NCI-H1417 treated with DMSO at 0.1 percent for 48 hours (cell line): ENCODE measurements around the gene MIA2.
"Not testable (repeated sequence)": the region's sequence is repeated elsewhere in the genome, so short reads cannot be mapped to it uniquely, and the experiment has no call there.

Source experiments
- DNase-seq: peaks from one replicate; lab custom pipeline; 2025; lab: John Stamatoyannopoulos, UW

Gene MIA2

GRCh38 chr14:39339003-39339402 is 105.3 kb downstream of the MIA2 start:
- DNase-seq: peak; percentile 19

- not testable (repeated sequence) for DNase-seq
Observed at GRCh38 chr14:39341126-39341525, 107.4 kb downstream of the MIA2 start.

GRCh38 chr14:39342768-39343167 is 109.1 kb downstream of the MIA2 start:
- DNase-seq: no peak

GRCh38 chr14:39343614-39344013 is 109.9 kb downstream of the MIA2 start:
- DNase-seq: no peak

- no peak for DNase-seq
Observed at GRCh38 chr14:39350866-39351265, 117.2 kb downstream of the MIA2 start.

- DNase-seq: no peak
Observed at GRCh38 chr14:39351708-39352107, 118.0 kb downstream of the MIA2 start.

- DNase-seq: not testable (repeated sequence)
Observed at GRCh38 chr14:39359069-39359468, 125.4 kb downstream of the MIA2 start.

- DNase-seq: no peak
Observed at GRCh38 chr14:39360316-39360715, 126.6 kb downstream of the MIA2 start.

- not testable (repeated sequence) for DNase-seq
Observed at GRCh38 chr14:39361556-39361955, 127.8 kb downstream of the MIA2 start.

GRCh38 chr14:39364509-39364908 is 130.8 kb downstream of the MIA2 start:
- no peak for DNase-seq

- no peak for DNase-seq
Observed at GRCh38 chr14:39365354-39365753, 131.6 kb downstream of the MIA2 start.

- no peak for DNase-seq
Observed at GRCh38 chr14:39366460-39367386, 133.0 kb downstream of the MIA2 start.

GRCh38 chr14:39367387-39367751 is 133.7 kb downstream of the MIA2 start:
- no peak for DNase-seq

GRCh38 chr14:39368261-39368959 is 134.7 kb downstream of the MIA2 start:
- peak; percentile 7 for DNase-seq

GRCh38 chr14:39369029-39369428 is 135.3 kb downstream of the MIA2 start:
- DNase-seq: no peak

- DNase-seq: no peak
Observed at GRCh38 chr14:39370415-39370814, 136.7 kb downstream of the MIA2 start.

GRCh38 chr14:39372656-39373055 is 138.9 kb downstream of the MIA2 start:
- no peak for DNase-seq

- no peak for DNase-seq
Observed at GRCh38 chr14:39374851-39375250, 141.1 kb downstream of the MIA2 start.

- no peak for DNase-seq
Observed at GRCh38 chr14:39376667-39377403, 143.1 kb downstream of the MIA2 start.

- no peak for DNase-seq
Observed at GRCh38 chr14:39381366-39381765, 147.7 kb downstream of the MIA2 start.

- no peak for DNase-seq
Observed at GRCh38 chr14:39382463-39382862, 148.7 kb downstream of the MIA2 start.

GRCh38 chr14:39383026-39383660 is 149.4 kb downstream of the MIA2 start:
- no peak for DNase-seq
